ENCODE measurements around the gene DES.

DES gene

GRCh38 chr2:219421323-219421722, 3.1 kb downstream of the DES start:
- DNase-seq, result no peak

- no peak for DNase-seq
Observed at GRCh38 chr2:219422952-219423534, 4.9 kb downstream of the DES start.

DNA sequence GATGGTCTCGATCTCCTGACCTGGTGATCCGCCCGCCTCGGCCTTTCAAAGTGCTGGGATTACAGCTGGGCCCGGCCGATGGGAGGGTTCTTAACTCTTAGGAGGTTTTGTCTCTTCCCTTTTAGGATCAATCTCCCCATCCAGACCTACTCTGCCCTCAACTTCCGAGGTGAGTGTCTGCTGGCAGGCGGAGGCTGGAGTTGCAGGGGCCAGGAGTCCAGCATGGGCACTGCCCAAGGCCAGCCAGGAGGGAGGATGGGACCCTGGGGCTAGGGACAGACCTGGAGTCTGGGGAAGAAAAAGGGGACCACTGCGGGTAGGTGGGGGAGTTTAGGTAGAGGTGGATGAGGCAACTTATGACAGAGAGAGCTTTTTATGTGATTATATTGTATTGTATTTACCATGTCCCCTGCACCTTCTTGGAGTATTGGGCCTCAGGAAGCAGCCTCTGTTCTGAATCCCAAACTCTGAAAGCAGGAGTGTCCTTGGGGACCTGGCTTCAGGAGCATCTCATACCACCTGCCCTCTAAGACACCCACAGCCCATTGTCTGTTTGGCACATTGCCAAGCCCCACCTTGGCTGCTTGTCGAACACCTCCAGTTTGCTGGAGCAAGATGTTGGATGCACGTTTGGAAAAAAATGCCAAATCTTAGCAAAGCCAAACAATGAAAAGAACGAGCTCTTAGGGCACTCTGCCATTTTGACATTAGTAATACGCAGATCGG, 5.6 kb downstream of the DES start:
- DNase-seq, result no peak

DNA sequence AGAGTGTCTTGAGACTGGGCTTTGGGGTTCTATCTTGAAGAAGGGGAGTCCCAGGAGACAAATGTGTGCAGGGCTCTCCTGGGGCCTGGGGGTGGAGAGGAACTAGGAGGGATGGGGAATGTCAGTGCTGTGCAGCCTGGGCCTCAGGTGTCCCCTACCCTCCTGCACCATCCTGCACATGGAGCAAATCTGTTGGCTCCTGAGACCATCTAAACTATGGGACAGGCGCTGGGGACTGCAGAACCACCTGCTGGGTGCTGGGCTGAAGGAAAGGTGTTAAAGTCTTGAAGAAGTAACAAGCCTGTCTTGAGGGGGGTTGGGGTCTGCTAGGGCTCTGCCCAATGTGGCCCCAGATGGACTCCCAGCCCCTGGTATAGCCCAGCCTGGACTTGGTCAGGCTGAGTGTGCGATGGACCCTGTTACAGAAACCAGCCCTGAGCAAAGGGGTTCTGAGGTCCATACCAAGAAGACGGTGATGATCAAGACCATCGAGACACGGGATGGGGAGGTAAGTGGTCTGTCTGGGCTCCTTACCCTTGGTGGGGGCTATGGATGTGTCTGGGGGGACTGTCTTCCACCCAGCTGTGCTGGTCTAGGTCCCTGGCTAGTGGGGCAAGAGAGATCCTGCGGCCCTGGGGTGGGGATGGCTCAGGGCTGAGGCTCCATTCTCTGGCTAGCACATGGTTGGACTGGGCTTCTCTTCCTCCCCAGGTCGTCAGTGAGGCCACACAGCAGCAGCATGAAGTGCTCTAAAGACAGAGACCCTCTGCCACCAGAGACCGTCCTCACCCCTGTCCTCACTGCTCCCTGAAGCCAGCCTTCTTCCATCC, 7.3 kb downstream of the DES start:
- no peak for DNase-seq

DNA sequence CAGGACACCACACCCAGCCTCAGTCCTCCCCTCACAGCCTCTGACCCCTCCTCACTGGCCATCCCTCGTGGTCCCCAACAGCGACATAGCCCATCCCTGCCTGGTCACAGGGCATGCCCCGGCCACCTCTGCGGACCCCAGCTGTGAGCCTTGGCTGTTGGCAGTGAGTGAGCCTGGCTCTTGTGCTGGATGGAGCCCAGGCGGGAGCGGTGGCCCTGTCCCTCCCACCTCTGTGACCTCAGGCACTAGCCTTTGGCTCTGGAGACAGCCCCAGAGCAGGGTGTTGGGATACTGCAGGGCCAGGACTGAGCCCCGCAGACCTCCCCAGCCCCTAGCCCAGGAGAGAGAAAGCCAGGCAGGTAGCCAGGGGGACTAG, 7.9 kb downstream of the DES start:
- no peak for DNase-seq

GRCh38 chr2:219426534-219427136, 8.5 kb downstream of the DES start:
- DNase-seq, result no peak

DNA sequence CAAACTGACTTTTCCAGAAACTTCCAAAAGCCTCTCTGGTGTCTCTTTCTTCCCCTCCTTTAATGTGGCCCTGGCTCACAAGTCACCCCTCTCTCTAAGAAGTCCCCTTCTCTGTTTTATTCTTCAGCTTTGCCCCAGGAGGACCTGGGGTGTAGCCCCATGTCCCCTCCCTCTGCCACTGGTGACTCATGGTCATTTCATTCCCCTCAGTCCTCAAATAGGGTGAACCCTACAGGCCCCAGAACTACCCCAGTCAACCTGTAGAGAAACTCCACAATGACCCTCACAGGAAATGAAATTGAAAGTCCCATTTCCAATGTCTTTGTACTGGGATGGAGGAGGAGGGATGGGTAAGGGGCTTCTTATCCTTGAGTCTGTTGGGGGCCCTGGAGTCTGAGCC, 10.3 kb downstream of the DES start:
- no peak for DNase-seq

- no peak for DNase-seq
Observed at GRCh38 chr2:219429958-219430606, 11.9 kb downstream of the DES start.

DNA sequence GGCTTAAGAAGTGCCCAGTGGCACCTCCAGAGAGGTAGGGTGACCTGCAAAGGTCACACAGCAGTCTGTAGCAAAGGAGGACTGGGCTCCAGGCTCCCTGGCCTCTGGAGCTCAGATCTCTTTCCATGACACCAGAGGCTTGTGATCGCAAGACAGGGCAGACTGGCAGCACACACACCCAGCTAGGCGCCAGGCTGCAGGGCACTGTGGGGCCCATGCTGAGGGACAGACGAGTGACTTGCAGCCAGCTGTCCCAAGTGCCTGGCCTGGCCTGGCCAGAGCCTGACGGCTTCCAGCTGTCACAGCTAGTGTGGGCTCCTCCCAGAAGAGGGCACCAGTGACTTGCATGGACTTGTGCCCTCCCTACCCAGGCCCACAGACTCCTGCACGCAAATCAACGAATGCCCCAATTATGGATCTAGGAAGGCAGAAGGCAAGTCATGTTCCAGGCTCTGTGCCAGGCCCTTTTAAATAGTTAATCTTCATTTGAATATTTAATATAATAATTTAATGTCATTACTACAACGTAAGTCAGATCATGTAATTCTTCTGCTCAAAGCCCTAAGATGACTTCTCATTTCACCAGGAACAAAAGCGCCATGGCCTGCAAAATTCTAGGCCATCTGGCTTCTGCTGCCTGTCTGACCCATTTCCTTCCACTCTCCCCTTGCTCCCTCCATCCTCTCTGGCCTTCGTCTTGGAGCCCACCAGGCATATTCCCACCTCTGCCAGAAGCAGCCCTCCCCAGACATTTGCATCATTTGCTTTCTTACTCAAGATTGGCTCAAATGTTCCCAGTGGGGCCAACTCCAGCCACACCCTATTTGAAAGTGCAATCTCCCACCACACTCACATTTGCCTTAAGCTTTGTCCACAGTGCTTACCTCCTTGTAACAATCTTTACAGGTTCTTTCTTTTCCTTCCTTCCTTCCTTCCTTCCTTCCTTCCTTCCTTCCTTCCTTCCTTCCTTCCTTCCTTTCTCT, 12.7 kb downstream of the DES start:
- DNase-seq, result no peak

GRCh38 chr2:219433666-219434467, 15.7 kb downstream of the DES start:
- DNase-seq, result peak; percentile 17 to 36

GRCh38 chr2:219434468-219434717, 16.2 kb downstream of the DES start:
- DNase-seq, result no peak

GRCh38 chr2:219434718-219435525, 16.7 kb downstream of the DES start, which contains the start of gene SPEG:
Gene SPEG (plus strand): TSS chr2:219434843. CDS start chr2:219434978, 135 bp downstream.
- no peak for DNase-seq

DNA sequence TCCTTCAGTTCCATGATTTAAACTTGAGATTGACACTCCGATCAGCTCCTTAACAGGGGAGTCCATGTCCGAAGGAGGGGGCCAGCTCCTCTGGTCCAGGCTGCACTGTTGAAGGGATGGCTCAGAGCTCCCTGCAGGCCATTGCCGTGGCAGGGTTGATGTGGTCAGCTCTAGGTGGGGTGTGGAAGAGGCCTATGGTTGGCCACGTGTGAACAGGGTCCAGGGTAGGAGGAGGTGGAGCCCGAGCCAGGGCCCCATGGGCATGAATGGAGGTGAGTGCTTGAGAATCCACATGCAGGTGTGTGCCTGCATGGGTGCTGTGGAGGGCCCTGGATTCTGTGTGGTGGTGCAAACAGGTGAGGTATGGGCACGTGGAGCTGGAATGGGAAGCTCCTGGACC, 17.5 kb downstream of the DES start:
- no peak for DNase-seq

GRCh38 chr2:219436491-219436890, 18.3 kb downstream of the DES start:
- no peak for DNase-seq

DNA sequence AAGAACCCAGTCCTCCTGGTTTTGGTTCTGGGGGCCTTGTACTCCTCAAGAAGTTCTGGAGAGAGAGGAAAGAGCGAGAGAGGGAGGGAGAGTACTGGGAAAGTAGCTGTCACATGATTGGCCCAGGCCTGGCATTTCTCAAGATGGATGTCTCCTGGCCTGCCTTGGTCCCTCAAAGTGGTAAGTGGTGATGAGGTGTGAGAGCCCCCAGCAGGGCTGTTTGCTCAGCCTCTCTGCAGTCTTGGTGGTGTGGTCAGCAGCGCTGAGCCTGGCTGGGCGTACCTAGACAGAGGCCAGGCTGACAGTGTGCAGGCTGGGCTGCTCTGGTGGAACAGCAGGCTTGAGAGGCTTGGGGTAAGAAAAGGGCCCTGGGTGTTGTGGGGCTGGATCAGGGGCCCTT, 19.0 kb downstream of the DES start:
- no peak for DNase-seq

- DNase-seq, result no peak
Observed at GRCh38 chr2:219437690-219438206, 19.6 kb downstream of the DES start.

- no peak for DNase-seq
Observed at GRCh38 chr2:219438453-219438852, 20.3 kb downstream of the DES start.

- no peak for DNase-seq
Observed at GRCh38 chr2:219439506-219439905, 21.3 kb downstream of the DES start.

- DNase-seq, result no peak
Observed at GRCh38 chr2:219440388-219441256, 22.4 kb downstream of the DES start.
